HUDEP-2 (cell line): Measurements from ENCODE around the gene KCNQ2.

Experiments used
- DNase-seq, 76 experiments: peaks; one replicate each; lab custom pipeline; 2025; ENCODE audit not compliant: unreplicated experiment in 76 of 76; lab: John Stamatoyannopoulos, UW

KCNQ2 gene

GRCh38 chr20:63420359-63421093, 51.9 kb downstream of the KCNQ2 start:
- no peak for DNase-seq

- DNase-seq = no peak
Observed at GRCh38 chr20:63419299-63419698, 53.2 kb downstream of the KCNQ2 start.

- DNase-seq = no peak
Observed at GRCh38 chr20:63418617-63419016, 53.8 kb downstream of the KCNQ2 start.

- no peak for DNase-seq
Observed at GRCh38 chr20:63417738-63418120, 54.7 kb downstream of the KCNQ2 start.

- no peak for DNase-seq
Observed at GRCh38 chr20:63417097-63417737, 55.2 kb downstream of the KCNQ2 start.

GRCh38 chr20:63416631-63417030, 55.8 kb downstream of the KCNQ2 start:
- DNase-seq = no peak

- DNase-seq = no peak
Observed at GRCh38 chr20:63415647-63416391, 56.6 kb downstream of the KCNQ2 start.

GRCh38 chr20:63414720-63415430, 57.6 kb downstream of the KCNQ2 start:
- DNase-seq = no peak

GRCh38 chr20:63413963-63414684, 58.3 kb downstream of the KCNQ2 start:
- no peak for DNase-seq

- DNase-seq = no peak
Observed at GRCh38 chr20:63413323-63413722, 59.1 kb downstream of the KCNQ2 start.

GRCh38 chr20:63412889-63413288, 59.6 kb downstream of the KCNQ2 start:
- no peak for DNase-seq

GRCh38 chr20:63411898-63412631, 60.4 kb downstream of the KCNQ2 start:
- DNase-seq = no peak

GRCh38 chr20:63411151-63411897, 61.1 kb downstream of the KCNQ2 start:
- no peak for DNase-seq

GRCh38 chr20:63409834-63410435, 62.5 kb downstream of the KCNQ2 start:
- DNase-seq = no peak

- DNase-seq = no peak
Observed at GRCh38 chr20:63409066-63409833, 63.2 kb downstream of the KCNQ2 start.

GRCh38 chr20:63408684-63409046, 63.8 kb downstream of the KCNQ2 start:
- DNase-seq = no peak

- DNase-seq = no peak
Observed at GRCh38 chr20:63407928-63408683, 64.3 kb downstream of the KCNQ2 start.
